ENCODE measurements around the gene TMX2. TPM values are rescaled to one million over a fixed set of nuclear protein-coding genes. Genes with fewer than 3 reads are reported as not detected.
A peak's percentile ranks its signal among the peaks of the same experiment; 100 is the strongest.

Gene TMX2, protein sequence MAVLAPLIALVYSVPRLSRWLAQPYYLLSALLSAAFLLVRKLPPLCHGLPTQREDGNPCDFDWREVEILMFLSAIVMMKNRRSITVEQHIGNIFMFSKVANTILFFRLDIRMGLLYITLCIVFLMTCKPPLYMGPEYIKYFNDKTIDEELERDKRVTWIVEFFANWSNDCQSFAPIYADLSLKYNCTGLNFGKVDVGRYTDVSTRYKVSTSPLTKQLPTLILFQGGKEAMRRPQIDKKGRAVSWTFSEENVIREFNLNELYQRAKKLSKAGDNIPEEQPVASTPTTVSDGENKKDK
- total RNA-seq = 10 to 100 TPM; 58.5 to 74.2 TPM

DNA sequence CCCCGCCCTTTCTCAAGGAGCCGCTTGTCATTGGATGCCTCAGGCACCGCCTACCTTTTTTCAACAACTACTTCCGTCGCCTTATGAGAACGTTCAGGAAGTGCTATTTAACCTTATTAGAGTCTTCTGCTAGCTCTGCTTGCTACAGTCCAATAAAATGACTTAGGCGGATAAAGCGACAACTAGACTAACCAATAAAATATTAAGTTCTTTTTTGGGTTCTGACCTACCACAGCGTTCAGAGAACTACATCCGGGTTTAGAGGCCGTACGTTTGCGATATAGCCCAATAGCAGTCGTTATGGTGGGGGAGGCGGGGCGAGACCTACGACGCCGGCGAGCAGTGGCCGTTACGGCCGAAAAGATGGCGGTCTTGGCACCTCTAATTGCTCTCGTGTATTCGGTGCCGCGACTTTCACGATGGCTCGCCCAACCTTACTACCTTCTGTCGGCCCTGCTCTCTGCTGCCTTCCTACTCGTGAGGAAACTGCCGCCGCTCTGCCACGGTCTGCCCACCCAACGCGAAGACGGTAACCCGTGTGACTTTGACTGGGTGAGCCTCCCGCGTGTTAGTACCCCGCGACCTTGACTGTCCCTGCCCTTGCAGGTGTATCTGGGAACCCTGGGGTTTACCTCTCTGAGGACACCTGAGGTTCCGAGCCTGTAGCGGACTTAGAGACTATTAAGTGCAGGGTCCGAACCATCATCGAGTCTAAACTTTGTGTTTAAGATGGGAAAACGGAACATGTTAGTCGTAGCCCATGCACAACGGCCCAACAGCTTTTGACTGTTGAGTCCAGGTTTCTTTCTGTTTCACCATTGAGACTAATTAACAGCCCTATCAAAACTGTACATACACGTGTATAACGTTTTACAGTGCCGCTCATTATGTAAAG lies at the start of gene TMX2:
Gene TMX2 (plus strand): TSS at position 338 of the 895 bp plus-strand sequence. CDS start 26 bp downstream, at position 364.
- Histone ChIP-seq H3K4me1 (peaks cover 0 to 33% of the 10 kb centered on the region in 2 donors), H3K36me3 (no peaks in the 10 kb centered on the region), H3K27me3 (no peaks in the 10 kb centered on the region), H3K4me3 (peak within 1 kb of the TSS; percentile 78 to 92), H3K9me3 (no peaks in the 10 kb centered on the region), H3K27ac (peak within 1 kb of the TSS; percentile 86 to 88)
- DNase-seq (ENCODE audit: low spot score) = peak; percentile 94
- TF ChIP-seq, protein P1, sequence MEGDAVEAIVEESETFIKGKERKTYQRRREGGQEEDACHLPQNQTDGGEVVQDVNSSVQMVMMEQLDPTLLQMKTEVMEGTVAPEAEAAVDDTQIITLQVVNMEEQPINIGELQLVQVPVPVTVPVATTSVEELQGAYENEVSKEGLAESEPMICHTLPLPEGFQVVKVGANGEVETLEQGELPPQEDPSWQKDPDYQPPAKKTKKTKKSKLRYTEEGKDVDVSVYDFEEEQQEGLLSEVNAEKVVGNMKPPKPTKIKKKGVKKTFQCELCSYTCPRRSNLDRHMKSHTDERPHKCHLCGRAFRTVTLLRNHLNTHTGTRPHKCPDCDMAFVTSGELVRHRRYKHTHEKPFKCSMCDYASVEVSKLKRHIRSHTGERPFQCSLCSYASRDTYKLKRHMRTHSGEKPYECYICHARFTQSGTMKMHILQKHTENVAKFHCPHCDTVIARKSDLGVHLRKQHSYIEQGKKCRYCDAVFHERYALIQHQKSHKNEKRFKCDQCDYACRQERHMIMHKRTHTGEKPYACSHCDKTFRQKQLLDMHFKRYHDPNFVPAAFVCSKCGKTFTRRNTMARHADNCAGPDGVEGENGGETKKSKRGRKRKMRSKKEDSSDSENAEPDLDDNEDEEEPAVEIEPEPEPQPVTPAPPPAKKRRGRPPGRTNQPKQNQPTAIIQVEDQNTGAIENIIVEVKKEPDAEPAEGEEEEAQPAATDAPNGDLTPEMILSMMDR (IDR thresholded peaks at IDR 0.05) = no peak

DNA sequence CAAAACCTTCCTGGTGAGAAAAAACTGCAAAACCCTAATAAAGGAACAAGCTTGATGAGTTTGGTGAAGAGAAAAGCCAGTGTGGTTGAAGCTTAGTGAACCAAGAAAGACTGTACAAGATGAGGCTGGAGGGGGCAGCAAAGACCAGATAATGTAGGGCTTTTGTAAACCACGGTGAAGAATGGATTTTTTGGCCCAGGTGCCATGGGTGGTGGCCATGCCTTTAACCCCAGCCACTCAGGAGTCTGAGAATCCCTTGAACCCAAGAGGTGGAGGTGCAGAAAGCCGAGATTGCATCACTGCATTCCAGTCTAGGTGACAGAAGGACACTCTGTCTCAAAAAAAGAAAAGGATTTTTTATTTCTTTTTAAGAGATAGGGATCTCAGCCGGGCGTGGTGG lies 49.5 kb upstream of the TMX2 start:
- Histone ChIP-seq H3K36me3 (peaks cover 32% of the 10 kb centered on the region), H3K9me3 (no peaks in the 10 kb centered on the region), H3K27me3 (no peaks in the 10 kb centered on the region), H3K4me1 (peaks cover 0 to 17% of the 10 kb centered on the region in 2 donors), H3K4me3 (no peak overlapping the region), H3K27ac (no peak overlapping the region)
- DNase-seq (ENCODE audit: low spot score) = no peak
- TF ChIP-seq, protein P1 (IDR thresholded peaks at IDR 0.05) = no peak

DNA sequence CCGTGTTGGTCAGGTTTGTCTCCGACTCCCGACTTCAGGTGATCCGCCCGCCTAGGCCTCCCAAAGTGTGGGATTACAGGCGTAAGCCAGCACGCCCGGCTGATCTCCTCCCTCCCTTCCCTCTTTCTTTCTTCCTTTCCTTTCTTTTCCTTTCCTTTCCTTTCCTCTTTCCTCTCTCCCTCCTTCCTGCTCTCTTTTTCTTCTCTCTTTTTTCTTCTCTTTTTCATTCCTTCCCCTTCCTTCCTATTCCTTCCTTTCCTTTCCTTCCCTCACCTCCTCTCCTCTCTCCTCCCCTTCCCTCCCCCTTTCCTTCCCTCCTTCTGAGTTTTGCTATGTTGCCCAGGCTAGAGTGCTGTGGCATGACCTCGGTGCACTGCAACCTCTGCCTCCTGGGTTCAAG lies 48.4 kb upstream of the TMX2 start:
- TF ChIP-seq, protein P1 (IDR thresholded peaks at IDR 0.05) = no peak
- H3K27me3 ChIP-seq = no peaks in the 10 kb centered on the region
- peaks cover 32% of the 10 kb centered on the region for H3K36me3 ChIP-seq
- H3K4me1 ChIP-seq = peaks cover 0 to 11% of the 10 kb centered on the region in 2 donors
- H3K4me3 ChIP-seq = no peak overlapping the region
- no peaks in the 10 kb centered on the region for H3K9me3 ChIP-seq
- DNase-seq (ENCODE audit: low spot score) = no peak
- H3K27ac ChIP-seq = no peak overlapping the region

DNA sequence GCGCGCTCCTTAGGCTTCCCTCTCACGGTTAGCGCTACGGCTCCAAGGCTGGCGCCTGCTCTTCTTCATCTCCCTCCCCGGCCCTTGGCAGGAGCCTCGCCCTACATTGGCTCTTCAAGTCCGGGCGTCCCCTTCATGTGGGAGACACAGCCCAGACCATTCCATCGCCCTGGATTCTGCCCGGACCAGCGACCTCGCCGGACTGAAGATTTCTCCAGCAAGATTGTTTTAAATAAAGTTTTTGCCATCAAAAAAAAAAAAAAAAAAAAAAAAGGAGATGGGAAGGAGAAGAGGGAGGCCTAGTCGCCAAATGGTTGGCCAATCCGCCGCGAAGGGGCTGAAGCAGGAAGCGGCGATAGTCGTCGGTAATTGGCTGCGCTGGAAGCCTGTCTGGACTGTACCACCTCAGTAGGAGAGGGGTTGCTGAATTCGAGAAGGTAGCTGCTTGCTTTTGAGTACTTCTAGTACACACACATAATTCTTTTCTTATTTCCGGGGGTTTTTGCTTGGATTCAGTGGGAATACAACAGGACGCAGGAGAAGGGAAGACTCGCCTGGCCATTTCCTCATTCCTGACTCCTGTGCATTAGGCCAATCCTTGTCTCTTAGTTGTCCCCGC lies 45.2 kb upstream of the TMX2 start:
- TF ChIP-seq, protein P1 (IDR thresholded peaks at IDR 0.05) = no peak
- Histone ChIP-seq H3K27me3 (no peaks in the 10 kb centered on the region), H3K36me3 (peaks cover 6% of the 10 kb centered on the region), H3K9me3 (no peaks in the 10 kb centered on the region), H3K27ac (peak overlapping the region; percentile 97 to 99), H3K4me1 (peaks cover 0 to 33% of the 10 kb centered on the region in 2 donors), H3K4me3 (peak overlapping the region; percentile 94 to 99)
- DNase-seq (ENCODE audit: low spot score) = peak; percentile 98

DNA sequence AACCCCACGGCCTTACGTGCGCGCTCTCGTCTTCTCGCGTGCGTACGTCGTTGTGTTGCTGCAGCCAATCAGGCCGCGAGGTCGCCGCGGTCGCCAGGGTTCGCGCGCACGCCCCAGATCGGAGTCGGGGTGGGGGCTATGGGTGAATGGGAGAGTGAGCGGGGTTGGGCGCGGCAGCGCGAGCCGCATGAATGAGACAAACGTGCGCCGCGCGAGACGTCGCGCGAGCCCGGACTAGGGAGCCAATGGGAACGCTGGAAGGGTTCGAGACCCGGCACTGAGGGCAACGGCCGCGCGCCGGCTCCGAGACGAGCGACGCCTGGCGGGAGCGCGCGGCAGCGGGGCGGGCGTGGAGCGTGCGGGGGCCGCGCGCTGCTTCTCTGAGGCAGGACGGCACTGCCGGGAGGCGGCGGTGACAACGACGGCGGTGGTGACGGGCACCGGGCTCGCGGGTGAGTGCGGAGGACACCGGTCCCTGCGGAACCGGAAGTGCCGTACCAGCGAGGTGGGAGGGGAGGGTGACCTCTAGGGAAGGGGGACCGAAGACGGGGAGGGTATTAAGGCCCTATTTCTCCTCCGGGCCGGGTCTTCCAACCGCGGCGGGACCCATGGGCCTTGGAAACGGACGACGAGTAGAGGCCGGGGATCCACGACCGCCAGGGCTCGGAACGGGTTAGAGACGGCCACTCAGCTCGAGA lies 44.5 kb upstream of the TMX2 start, which contains the start of gene ZDHHC5:
Gene ZDHHC5 (plus strand): TSS at position 379 of the 698 bp plus-strand sequence. CDS start 4,977 bp downstream, outside the sequence.
- peaks cover 9% of the 10 kb centered on the region for H3K36me3 ChIP-seq
- peaks cover 0 to 33% of the 10 kb centered on the region in 2 donors for H3K4me1 ChIP-seq
- DNase-seq (ENCODE audit: low spot score) = peak; percentile 100
- H3K27me3 ChIP-seq = no peaks in the 10 kb centered on the region
- no peaks in the 10 kb centered on the region for H3K9me3 ChIP-seq
- H3K4me3 ChIP-seq = peak within 1 kb of the TSS; percentile 94 to 99
- TF ChIP-seq, protein P1 (IDR thresholded peaks at IDR 0.05) = peak; percentile 46 to 69
- peak within 1 kb of the TSS; percentile 97 to 99 for H3K27ac ChIP-seq
